Activated CD4-positive, CD25-positive, alpha-beta regulatory T cell treated with anti-CD3 and anti-CD28 coated beads, Interleukin-2, amount 50 U/mL, for 72 hours (primary cell): Measurements from ENCODE around the gene APC2.

Experiments used
- DNase-seq: peaks from one replicate; pipeline ENCODE4 v3.0.0; 2021

APC2 gene

DNA sequence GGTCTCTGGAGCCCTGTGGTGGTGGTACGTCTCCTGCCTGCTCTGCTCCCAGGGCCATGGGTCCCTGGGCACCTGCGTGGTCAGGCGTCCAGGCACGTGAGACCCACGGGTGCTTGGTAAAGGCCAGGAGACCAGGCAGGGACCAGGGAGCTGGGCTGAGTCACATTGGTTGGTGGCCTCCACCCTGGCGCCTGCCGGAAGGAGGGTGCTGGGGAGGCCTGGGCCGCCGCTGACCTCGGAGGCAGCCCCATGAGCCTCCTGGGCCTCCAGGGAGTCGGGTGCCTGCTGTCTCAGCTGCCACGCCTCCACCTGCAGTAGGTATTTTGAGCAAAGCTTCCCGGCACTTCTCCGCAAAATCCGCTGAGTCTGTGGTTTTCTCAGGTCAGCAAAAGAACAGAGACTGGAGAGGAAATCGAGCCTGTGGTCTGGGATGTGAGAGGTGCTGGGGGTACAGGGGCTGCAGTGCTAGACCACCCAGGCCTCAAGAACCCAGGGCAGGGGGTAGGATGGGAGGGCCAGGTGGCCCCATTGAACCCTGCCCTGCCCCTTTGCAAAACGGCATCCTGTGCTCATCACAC, 70.4 kb downstream of the APC2 start:
- no peak for DNase-seq

DNA sequence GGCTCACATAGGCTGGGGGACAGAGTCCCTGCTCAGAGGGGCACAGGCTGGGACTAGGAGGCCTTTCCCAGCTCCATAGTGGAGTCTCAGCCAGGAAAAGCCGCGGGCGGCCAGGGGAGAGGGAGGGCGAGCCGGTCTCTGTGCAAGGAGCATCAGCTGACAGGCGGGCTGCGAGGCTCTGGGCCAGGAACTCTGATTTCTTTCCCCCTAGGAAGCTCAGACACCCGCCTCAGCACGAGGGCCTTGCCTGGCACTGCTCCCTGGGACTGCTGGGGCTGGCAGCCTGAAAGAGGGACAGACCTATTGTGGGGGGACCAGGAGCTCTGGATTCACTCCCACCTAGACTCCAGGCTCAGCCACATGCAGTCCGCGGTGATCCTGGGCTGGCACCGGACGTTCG, 71.7 kb downstream of the APC2 start:
- DNase-seq = no peak

DNA sequence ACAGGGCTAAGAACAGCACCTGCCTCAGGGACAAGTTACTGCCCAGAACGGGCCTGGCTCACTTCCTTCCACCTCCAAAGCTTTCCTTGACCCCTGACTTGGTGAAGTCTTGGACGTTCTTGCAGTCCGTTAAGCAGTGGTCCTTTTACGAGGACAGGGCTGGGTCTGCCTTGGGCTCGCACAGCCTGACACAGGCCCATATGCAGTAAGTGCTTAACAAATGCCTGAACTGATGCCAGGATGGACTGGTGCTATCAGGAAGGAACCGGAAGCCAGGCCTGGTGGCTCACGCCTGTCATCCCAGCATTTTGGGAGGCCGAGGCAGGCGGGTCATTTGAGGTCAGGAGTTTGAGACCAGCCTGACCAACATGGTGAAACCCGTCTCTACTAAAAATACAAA, 72.1 kb downstream of the APC2 start:
- DNase-seq = no peak

DNA sequence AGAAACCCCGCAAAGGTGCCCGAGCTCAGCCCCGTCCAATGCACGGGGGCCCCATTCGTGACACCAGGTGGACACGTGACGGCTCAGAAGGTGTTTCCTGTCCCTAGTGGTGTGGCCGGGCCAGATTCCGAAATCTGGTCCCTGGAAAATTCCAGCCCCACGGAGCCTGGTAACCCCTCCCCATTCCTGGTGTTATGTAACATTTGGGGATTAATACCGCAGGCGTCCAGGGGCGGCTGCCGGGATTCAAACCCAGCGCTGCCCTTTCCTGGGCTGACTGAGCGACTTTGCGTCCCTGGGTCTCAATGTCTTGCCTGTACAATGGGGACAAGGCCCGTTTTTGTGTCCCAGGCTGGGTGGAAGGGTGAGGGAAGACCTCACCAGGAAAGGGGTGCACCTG, 72.9 kb downstream of the APC2 start:
- no peak for DNase-seq
